Gastroesophageal sphincter (tissue), 4 donors: ENCODE results near the gene DAW1. TPM values are rescaled to one million over a fixed set of nuclear protein-coding genes. Genes with fewer than 3 reads are reported as not detected.

Experiments
- ATAC-seq: fragments of 150-250 bp; one replicate; pipeline ENCODE4 v1.9.1; 2016; ENCODE audit warnings: mild to moderate bottlenecking, moderate library complexity
- H3K27ac ChIP-seq, 4 donors: fragments of 200-600 bp; sonication (generic) in 3 of 4; 1 replicate in 3 of 4; 2 replicates in 1 of 4; pipeline ENCODE4 v1.5.1; 2016 to 2019
- H3K27me3 ChIP-seq: fragments of 200-600 bp; sonication (generic); one replicate; pipeline ENCODE4 v1.5.1; 2019
- H3K36me3 ChIP-seq, 2 donors: fragments of 200-600 bp; sonication (generic); one replicate each; pipeline ENCODE4 v1.5.1; 2019; ENCODE audit warnings: control low read depth in 1 of 2
- H3K4me1 ChIP-seq, 3 donors: fragments of 200-600 bp; sonication (generic); 1 replicate in 2 of 3; 2 replicates in 1 of 3; pipeline ENCODE4 v1.5.1; 2016 to 2019; ENCODE audit warnings: control low read depth in 2 of 3
- H3K4me3 ChIP-seq, 2 donors: fragments of 200-600 bp; sonication (generic); one replicate each; pipeline ENCODE4 v1.5.1; 2019; ENCODE audit warnings: mild to moderate bottlenecking in 1 of 2, moderate library complexity in 1 of 2
- H3K9me3 ChIP-seq, 3 donors: fragments of 200-600 bp; sonication (generic); one replicate each; pipeline ENCODE4 v1.5.1; 2017 to 2019; ENCODE audit warnings: control low read depth in 2 of 3
- CTCF ChIP-seq, 4 experiments: fragments of 200-600 bp in 2 of 4; fragments of 450-650 bp in 2 of 4; sonication (generic) in 1 of 4; IDR thresholded peaks; one replicate each; pipeline ENCODE4 v1.5.1; 2017 to 2019; ENCODE audit warnings: antibody characterized with exemption in 4 of 4, mild to moderate bottlenecking in 2 of 4, moderate library complexity in 2 of 4
- EP300 ChIP-seq: sonication (generic); formaldehyde crosslinking; IDR thresholded peaks from one replicate; pipeline ENCODE4 v1.6.1; 2017; ENCODE audit warnings: antibody characterized with exemption, mild to moderate bottlenecking
- POLR2A ChIP-seq, 2 donors: fragments of 450-650 bp; IDR thresholded peaks; one replicate each; pipeline ENCODE4 v1.6.1; 2017; ENCODE audit warnings: antibody characterized with exemption in 2 of 2, mild to moderate bottlenecking in 2 of 2, moderate library complexity in 1 of 2
- POLR2AphosphoS5 ChIP-seq: sonication (generic); formaldehyde crosslinking; IDR thresholded peaks from one replicate; pipeline ENCODE4 v1.6.1; 2017; ENCODE audit warnings: antibody characterized with exemption
- WGBS, 2 donors: methylation state at CpG; one replicate each; pipeline ENCODE4 v1.1.5; 2018; ENCODE audit warnings: low coverage in 1 of 2; 5-methylcytosine and 5-hydroxymethylcytosine counted together
- total RNA-seq, 4 donors: library from RNA; depleted of rRNA; stranded (reverse); fragments of >200 nt; gene quantifications; one replicate each; pipeline ENCODE4 v1.1.0, GENCODE V29; 2016

The DAW1 gene
- total RNA-seq, 4 donors from 2014 or later = not detected

GRCh38 chr2:227849906-227850305 lies 21.5 kb upstream of the DAW1 start:
- Histone ChIP-seq H3K4me3 (no peak overlapping the region), H3K27me3 (peaks cover 6% of the 10 kb centered on the region), H3K27ac (no peak overlapping the region), H3K9me3 (no peaks in the 10 kb centered on the region), H3K36me3 (no peaks in the 10 kb centered on the region), H3K4me1 (no peaks in the 10 kb centered on the region)
- 50% methylated on average over 1 of the region's 1 CpG for WGBS, 2 donors
- TF ChIP-seq EP300 = no peak
- TF ChIP-seq CTCF (IDR thresholded peaks at IDR 0.05) = no peak
- no peak for TF ChIP-seq POLR2AphosphoS5
- no peak for TF ChIP-seq POLR2A (IDR thresholded peaks at IDR 0.05)
- ATAC-seq = no peak

- H3K27ac ChIP-seq = no peak overlapping the region
- H3K36me3 ChIP-seq = no peaks in the 10 kb centered on the region
- ATAC-seq = no peak
- H3K9me3 ChIP-seq = no peaks in the 10 kb centered on the region
- TF ChIP-seq POLR2AphosphoS5 (no peak), EP300 (no peak), POLR2A (IDR thresholded peaks at IDR 0.05) (no peak), CTCF (IDR thresholded peaks at IDR 0.05) (no peak)
- 46 to 61% methylated on average over 3 of the region's 4 CpGs for WGBS, 2 donors
- H3K4me1 ChIP-seq = no peaks in the 10 kb centered on the region
- H3K27me3 ChIP-seq = no peaks in the 10 kb centered on the region
- no peak overlapping the region for H3K4me3 ChIP-seq
Measured at GRCh38 chr2:227853204-227853629, 18.2 kb upstream of the DAW1 start.

GRCh38 chr2:227853765-227854271 lies 17.6 kb upstream of the DAW1 start:
- H3K4me3 ChIP-seq = no peak overlapping the region
- ATAC-seq = no peak
- no peak overlapping the region for H3K27ac ChIP-seq
- no peaks in the 10 kb centered on the region for H3K27me3 ChIP-seq
- no peaks in the 10 kb centered on the region for H3K36me3 ChIP-seq
- TF ChIP-seq POLR2A (IDR thresholded peaks at IDR 0.05) (no peak), EP300 (no peak), CTCF (IDR thresholded peaks at IDR 0.05) (no peak), POLR2AphosphoS5 (no peak)
- H3K9me3 ChIP-seq = no peaks in the 10 kb centered on the region
- H3K4me1 ChIP-seq = no peaks in the 10 kb centered on the region
- 75 to 80% methylated on average over 4 to 5 of the region's 6 CpGs for WGBS, 2 donors

GRCh38 chr2:227855440-227855839 lies 16.0 kb upstream of the DAW1 start:
- TF ChIP-seq POLR2A (IDR thresholded peaks at IDR 0.05) (no peak), CTCF (IDR thresholded peaks at IDR 0.05) (no peak), POLR2AphosphoS5 (no peak), EP300 (no peak)
- WGBS, 2 donors = 41 to 47% methylated on average over 3 of the region's 3 CpGs

GRCh38 chr2:227856697-227857096 lies 14.7 kb upstream of the DAW1 start:
- Histone ChIP-seq H3K4me3 (no peak overlapping the region), H3K36me3 (no peaks in the 10 kb centered on the region), H3K4me1 (no peaks in the 10 kb centered on the region), H3K27ac (no peak overlapping the region), H3K9me3 (no peaks in the 10 kb centered on the region), H3K27me3 (no peaks in the 10 kb centered on the region)
- WGBS, 2 donors = 82 to 86% methylated on average over 2 of the region's 2 CpGs
- no peak for TF ChIP-seq POLR2AphosphoS5
- no peak for TF ChIP-seq EP300
- TF ChIP-seq CTCF (IDR thresholded peaks at IDR 0.05) = no peak
- no peak for TF ChIP-seq POLR2A (IDR thresholded peaks at IDR 0.05)
- no peak for ATAC-seq

More at GRCh38 chr2:227855440-227855839, 16.0 kb upstream of the DAW1 start:
- Histone ChIP-seq H3K4me1 (no peaks in the 10 kb centered on the region), H3K27me3 (no peaks in the 10 kb centered on the region), H3K36me3 (no peaks in the 10 kb centered on the region), H3K9me3 (no peaks in the 10 kb centered on the region), H3K4me3 (no peak overlapping the region), H3K27ac (no peak overlapping the region)
- no peak for ATAC-seq
